ENCODE data around the gene OBP2B. TPM values are rescaled to one million over a fixed set of nuclear protein-coding genes. Genes with fewer than 3 reads are reported as not detected.
"Not testable (repeated sequence)": the region's sequence is repeated elsewhere in the genome, so short reads cannot be mapped to it uniquely, and the experiment has no call there.

OBP2B gene
- polyA plus RNA-seq (2013): 0.12 and 0.14 TPM in 2 replicates

DNA sequence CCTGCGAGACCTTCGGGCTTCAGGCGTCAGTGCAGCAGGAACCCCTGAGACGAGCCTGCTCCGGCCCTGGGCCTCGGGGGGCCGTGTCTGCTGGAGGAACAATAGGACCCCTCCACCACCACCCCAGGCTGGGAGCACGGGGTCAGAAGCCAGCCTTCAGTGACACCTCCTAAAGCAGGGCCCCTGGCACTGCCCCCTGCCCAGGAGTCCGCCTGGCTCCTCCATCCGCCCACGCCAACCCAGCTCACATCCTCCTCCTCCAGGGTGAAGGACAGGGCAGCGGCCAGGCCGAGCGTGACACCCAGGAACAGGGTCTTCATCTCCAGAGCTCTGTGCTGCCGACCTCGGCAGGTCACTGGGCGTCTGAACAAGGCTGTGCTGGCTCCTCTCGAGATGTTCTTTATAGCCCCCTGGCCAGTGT is at the start of gene OBP2B:
Gene OBP2B (minus strand): TSS at position 371 of the 421 bp plus-strand sequence. CDS start 51 bp downstream, at position 320.
- H2AK5ac ChIP-seq (ENCODE audit: low read length); DNase-seq; H4K91ac ChIP-seq (ENCODE audit: low read depth, low read length); H2BK120ac ChIP-seq (ENCODE audit: insufficient read depth, low read length, poor library complexity); H2BK12ac ChIP-seq (ENCODE audit: low read length); H3K23ac ChIP-seq (ENCODE audit: low read length); H3K79me2 ChIP-seq (ENCODE audit: control insufficient read depth, insufficient read depth, low read length, poor library complexity); H3K4me3 ChIP-seq (ENCODE audit: low read depth, low read length); H4K8ac ChIP-seq (ENCODE audit: low read depth, low read length); H3K27ac ChIP-seq (ENCODE audit: low read depth, low read length); H3K4ac ChIP-seq (ENCODE audit: low read depth, low read length); H3K9ac ChIP-seq (ENCODE audit: low read length); H3K27me3 ChIP-seq (ENCODE audit: insufficient read depth, low read length); H3K14ac ChIP-seq (ENCODE audit: low read length); H4K12ac ChIP-seq (ENCODE audit: low read depth, low read length); H2BK5ac ChIP-seq (ENCODE audit: low read depth, low read length, poor library complexity); H3K9me3 ChIP-seq (ENCODE audit: insufficient read depth, low read depth, low read length); H3K4me2 ChIP-seq (ENCODE audit: low read length); H3K36me3 ChIP-seq (ENCODE audit: control insufficient read depth in 1 of 2, insufficient read depth in 2 of 2, low read length in 2 of 2); H2AFZ ChIP-seq (ENCODE audit: insufficient read depth, low read length, poor library complexity); H3K79me1 ChIP-seq (ENCODE audit: low read length); H3K18ac ChIP-seq (ENCODE audit: low read length): not testable (repeated sequence)
- WGBS (ENCODE audit: extremely low coverage, insufficient coverage, insufficient read length): no CpG with 5 or more reads among the region's 18 CpGs
- H3K4me1 ChIP-seq (ENCODE audit: control insufficient read depth in 1 of 2, insufficient read depth in 2 of 2, low read length in 2 of 2): peaks cover 6 to 12% of the 10 kb centered on the region in 2 experiments

DNA sequence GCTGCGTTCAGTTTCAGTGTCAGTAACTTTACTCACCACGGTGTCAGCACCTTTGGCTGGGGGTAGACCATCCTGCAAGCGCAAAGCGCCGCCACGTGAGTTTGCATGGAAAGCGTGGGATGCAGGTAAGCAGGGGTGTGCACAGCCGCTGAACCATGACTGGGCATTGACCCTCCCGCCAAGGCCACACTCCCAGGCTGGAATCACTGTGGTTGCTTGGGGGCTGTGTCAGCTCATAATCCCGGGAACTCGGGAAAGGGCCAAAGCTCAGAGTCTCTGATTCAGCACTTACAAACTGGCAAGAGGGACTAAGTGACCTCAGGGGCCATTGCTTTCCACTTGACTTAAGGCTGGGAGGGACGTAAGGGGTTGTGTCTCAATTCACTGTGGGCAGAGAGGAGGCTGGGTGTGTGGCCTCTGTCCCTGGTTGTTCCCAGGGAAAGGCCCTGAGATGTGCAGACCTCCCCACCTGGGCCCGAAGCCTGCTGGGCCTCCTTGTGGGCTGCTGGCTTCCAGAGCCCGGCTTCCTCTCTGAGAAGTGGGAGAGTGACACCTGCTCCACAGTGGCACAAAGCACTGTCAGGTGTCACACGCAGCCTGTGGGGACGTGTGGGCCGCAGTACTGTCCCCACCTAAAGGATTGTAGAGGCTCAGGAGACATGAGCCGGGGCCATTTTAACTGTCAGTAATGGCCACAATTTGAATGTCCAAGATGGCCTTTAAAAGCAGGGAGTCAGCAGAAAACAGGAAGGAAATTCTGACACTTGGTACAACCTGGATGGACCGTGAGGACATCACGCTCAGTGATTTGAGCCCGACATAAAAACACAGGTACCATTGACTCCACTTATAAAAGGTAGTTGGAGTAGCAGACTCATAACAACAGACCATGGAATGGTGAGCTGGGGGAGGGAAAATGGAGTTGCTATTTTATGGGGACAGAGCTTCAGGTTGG is 49.3 kb upstream of the OBP2B start:
- no peak overlapping the region for H2BK12ac ChIP-seq (ENCODE audit: low read length)
- H3K4me3 ChIP-seq (ENCODE audit: low read depth, low read length): no peak overlapping the region
- no peak overlapping the region for H2BK120ac ChIP-seq (ENCODE audit: insufficient read depth, low read length, poor library complexity)
- no peak for DNase-seq
- no peak overlapping the region for H3K9ac ChIP-seq (ENCODE audit: low read length)
- H4K12ac ChIP-seq (ENCODE audit: low read depth, low read length): no peak overlapping the region
- H2AK5ac ChIP-seq (ENCODE audit: low read length): no peak overlapping the region
- no peak overlapping the region for H2BK5ac ChIP-seq (ENCODE audit: low read depth, low read length, poor library complexity)
- H3K79me1 ChIP-seq (ENCODE audit: low read length): no peaks in the 10 kb centered on the region
- no peak overlapping the region for H4K8ac ChIP-seq (ENCODE audit: low read depth, low read length)
- no peaks in the 10 kb centered on the region for H3K27me3 ChIP-seq (ENCODE audit: insufficient read depth, low read length)
- no peak overlapping the region for H3K18ac ChIP-seq (ENCODE audit: low read length)
- H3K14ac ChIP-seq (ENCODE audit: low read length): no peak overlapping the region
- H2AFZ ChIP-seq (ENCODE audit: insufficient read depth, low read length, poor library complexity): no peak overlapping the region
- no peaks in the 10 kb centered on the region for H3K4me1 ChIP-seq (ENCODE audit: control insufficient read depth in 1 of 2, insufficient read depth in 2 of 2, low read length in 2 of 2)
- H4K91ac ChIP-seq (ENCODE audit: low read depth, low read length): no peak overlapping the region
- H3K9me3 ChIP-seq (ENCODE audit: insufficient read depth, low read depth, low read length): peaks cover 6% of the 10 kb centered on the region
- H3K27ac ChIP-seq (ENCODE audit: low read depth, low read length): no peak overlapping the region
- no peak overlapping the region for H3K23ac ChIP-seq (ENCODE audit: low read length)
- H3K4ac ChIP-seq (ENCODE audit: low read depth, low read length): no peak overlapping the region
- no peaks in the 10 kb centered on the region for H3K79me2 ChIP-seq (ENCODE audit: control insufficient read depth, insufficient read depth, low read length, poor library complexity)
- no peaks in the 10 kb centered on the region for H3K36me3 ChIP-seq (ENCODE audit: control insufficient read depth in 1 of 2, insufficient read depth in 2 of 2, low read length in 2 of 2)
- no CpG with 5 or more reads among the region's 21 CpGs for WGBS (ENCODE audit: extremely low coverage, insufficient coverage, insufficient read length)
- H3K4me2 ChIP-seq (ENCODE audit: low read length): no peak overlapping the region

- H3K9ac ChIP-seq (ENCODE audit: low read length): no peak overlapping the region
- no peak overlapping the region for H3K27ac ChIP-seq (ENCODE audit: low read depth, low read length)
- peaks cover 0 to 2% of the 10 kb centered on the region in 2 experiments for H3K4me1 ChIP-seq (ENCODE audit: control insufficient read depth in 1 of 2, insufficient read depth in 2 of 2, low read length in 2 of 2)
- H3K79me1 ChIP-seq (ENCODE audit: low read length): no peaks in the 10 kb centered on the region
- H2BK5ac ChIP-seq (ENCODE audit: low read depth, low read length, poor library complexity): no peak overlapping the region
- H3K18ac ChIP-seq (ENCODE audit: low read length): no peak overlapping the region
- H4K91ac ChIP-seq (ENCODE audit: low read depth, low read length): no peak overlapping the region
- WGBS (ENCODE audit: extremely low coverage, insufficient coverage, insufficient read length): no CpG with 5 or more reads among the region's 13 CpGs
- H4K8ac ChIP-seq (ENCODE audit: low read depth, low read length): no peak overlapping the region
- no peaks in the 10 kb centered on the region for H3K79me2 ChIP-seq (ENCODE audit: control insufficient read depth, insufficient read depth, low read length, poor library complexity)
- no peak overlapping the region for H3K23ac ChIP-seq (ENCODE audit: low read length)
- no peak overlapping the region for H2AK5ac ChIP-seq (ENCODE audit: low read length)
- no peak overlapping the region for H2AFZ ChIP-seq (ENCODE audit: insufficient read depth, low read length, poor library complexity)
- peaks cover 6% of the 10 kb centered on the region for H3K9me3 ChIP-seq (ENCODE audit: insufficient read depth, low read depth, low read length)
- H2BK120ac ChIP-seq (ENCODE audit: insufficient read depth, low read length, poor library complexity): no peak overlapping the region
- no peak for DNase-seq
- H3K36me3 ChIP-seq (ENCODE audit: control insufficient read depth in 1 of 2, insufficient read depth in 2 of 2, low read length in 2 of 2): no peaks in the 10 kb centered on the region
- no peaks in the 10 kb centered on the region for H3K27me3 ChIP-seq (ENCODE audit: insufficient read depth, low read length)
- H4K12ac ChIP-seq (ENCODE audit: low read depth, low read length): no peak overlapping the region
- no peak overlapping the region for H2BK12ac ChIP-seq (ENCODE audit: low read length)
- H3K4ac ChIP-seq (ENCODE audit: low read depth, low read length): no peak overlapping the region
- no peak overlapping the region for H3K4me2 ChIP-seq (ENCODE audit: low read length)
- no peak overlapping the region for H3K4me3 ChIP-seq (ENCODE audit: low read depth, low read length)
- no peak overlapping the region for H3K14ac ChIP-seq (ENCODE audit: low read length)
These were observed 48.5 kb upstream of the OBP2B start for GRCh38 chr9:133257465-133257956.

DNA sequence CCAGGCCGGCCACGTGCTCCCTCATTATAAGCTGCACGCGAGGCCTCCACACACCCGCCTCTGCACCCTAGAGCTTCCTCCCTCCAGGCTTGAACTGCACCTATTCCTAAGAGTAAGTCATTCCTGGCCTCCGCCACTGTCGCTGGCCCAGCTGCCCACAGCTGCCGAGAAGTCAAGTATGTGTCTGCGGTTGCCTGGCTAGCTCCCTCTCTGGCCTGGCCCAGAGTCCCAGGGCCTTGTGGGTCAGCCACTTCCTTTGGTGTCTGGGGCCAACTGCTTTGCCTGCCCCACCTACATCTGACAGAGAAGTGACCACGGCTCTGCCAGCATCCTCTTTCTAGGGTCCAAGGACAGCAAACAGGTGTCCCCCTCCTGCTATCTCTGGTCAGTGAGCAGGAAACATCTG is 47.6 kb upstream of the OBP2B start:
- Histone ChIP-seq H3K4me3 (ENCODE audit: low read depth, low read length) (no peak overlapping the region), H3K9ac (ENCODE audit: low read length) (no peak overlapping the region), H4K12ac (ENCODE audit: low read depth, low read length) (no peak overlapping the region), H2AFZ (ENCODE audit: insufficient read depth, low read length, poor library complexity) (no peak overlapping the region), H3K4ac (ENCODE audit: low read depth, low read length) (no peak overlapping the region), H2BK12ac (ENCODE audit: low read length) (no peak overlapping the region), H3K27ac (ENCODE audit: low read depth, low read length) (no peak overlapping the region), H3K18ac (ENCODE audit: low read length) (no peak overlapping the region), H3K23ac (ENCODE audit: low read length) (no peak overlapping the region), H3K4me1 (ENCODE audit: control insufficient read depth in 1 of 2, insufficient read depth in 2 of 2, low read length in 2 of 2) (peaks cover 2 to 7% of the 10 kb centered on the region in 2 experiments), H2AK5ac (ENCODE audit: low read length) (no peak overlapping the region), H3K4me2 (ENCODE audit: low read length) (no peak overlapping the region), H4K8ac (ENCODE audit: low read depth, low read length) (no peak overlapping the region), H3K36me3 (ENCODE audit: control insufficient read depth in 1 of 2, insufficient read depth in 2 of 2, low read length in 2 of 2) (no peaks in the 10 kb centered on the region), H4K91ac (ENCODE audit: low read depth, low read length) (no peak overlapping the region), H2BK120ac (ENCODE audit: insufficient read depth, low read length, poor library complexity) (no peak overlapping the region), H3K79me1 (ENCODE audit: low read length) (no peaks in the 10 kb centered on the region), H3K27me3 (ENCODE audit: insufficient read depth, low read length) (no peaks in the 10 kb centered on the region), H2BK5ac (ENCODE audit: low read depth, low read length, poor library complexity) (no peak overlapping the region), H3K79me2 (ENCODE audit: control insufficient read depth, insufficient read depth, low read length, poor library complexity) (no peaks in the 10 kb centered on the region), H3K14ac (ENCODE audit: low read length) (no peak overlapping the region), H3K9me3 (ENCODE audit: insufficient read depth, low read depth, low read length) (peaks cover 6% of the 10 kb centered on the region)
- no CpG with 5 or more reads among the region's 10 CpGs for WGBS (ENCODE audit: extremely low coverage, insufficient coverage, insufficient read length)
- no peak for DNase-seq

Measured in trophoblast cell (in vitro differentiated cells and primary cell).